AG04450 (cell line): Measurements from ENCODE around the gene LRP8. TPM values are rescaled to one million over a fixed set of nuclear protein-coding genes. Genes with fewer than 3 reads are reported as not detected.

Experiments
- CTCF ChIA-PET: fragments of 300-600, 350-600 bp; formaldehyde crosslinking; extraction: SDS; loops from one replicate; lab custom pipeline; 2022; ENCODE audit warnings: antibody characterized with exemption, inconsistent platforms; lab: Charles Lee
- POLR2A ChIA-PET: fragments of 350-600 bp; formaldehyde crosslinking; extraction: SDS; loops from one replicate; lab custom pipeline; 2021; ENCODE audit warnings: antibody characterized with exemption, inconsistent platforms; lab: Yijun Ruan, JAX
- DNase-seq: peaks from one replicate; pipeline ENCODE4 v3.0.0-alpha.2; 2011; ENCODE audit warnings: low read depth, low spot score
- H3K27ac ChIP-seq: one replicate; pipeline ENCODE4 v1.5.1; 2012; ENCODE audit warnings: low read depth, low read length, control low read depth
- H3K27me3 ChIP-seq: one replicate; pipeline ENCODE4 v1.6.0; 2012; ENCODE audit warnings: low read length; ENCODE audit not compliant: control insufficient read depth, insufficient read depth
- H3K4me3 ChIP-seq: 2 replicates; pipeline ENCODE4 v1.5.1; 2011; ENCODE audit warnings: mild to moderate bottlenecking, low read depth, low read length, control low read depth
- H3K9me3 ChIP-seq: 2 replicates; pipeline ENCODE4 v1.5.1; 2012; ENCODE audit warnings: low read length; ENCODE audit not compliant: control insufficient read depth, insufficient read depth
- polyA plus RNA-seq: library from polyadenylated mRNA; depleted of rRNA; stranded (reverse); fragments of >200 nt; gene quantifications from 2 replicates; pipeline ENCODE4 v1.2.3, GENCODE V29; 2011
- TF ChIP-seq, protein P1 (sequence below): IDR thresholded peaks from 2 replicates; pipeline ENCODE4 v1.5.1; 2011; ENCODE audit warnings: low read depth, low read length, control low read depth, inconsistent platforms

The LRP8 gene
- polyA plus RNA-seq, 1 experiment, result 5.0 TPM

DNA sequence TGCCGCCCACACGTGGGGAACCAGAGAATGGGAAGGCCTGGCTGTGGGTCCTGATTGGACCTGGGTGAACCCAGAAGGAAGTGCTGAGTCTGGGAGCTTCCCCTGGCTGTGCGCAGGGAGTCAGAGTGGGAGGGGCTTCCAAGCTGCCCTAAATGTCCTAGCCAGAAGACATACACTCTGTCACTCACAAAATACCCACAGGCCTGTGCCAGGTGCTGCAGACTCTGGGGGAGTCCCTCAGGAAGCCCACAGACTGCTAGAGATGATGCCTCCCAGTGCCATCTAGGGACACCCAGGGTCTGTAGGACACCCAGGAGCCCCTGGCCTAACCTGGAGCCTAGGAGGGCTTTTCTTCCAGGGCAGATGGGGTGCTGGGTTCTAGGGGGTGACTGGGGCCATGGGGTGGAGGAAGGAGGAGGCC is 33.7 kb upstream of the LRP8 start:
- Histone ChIP-seq H3K4me3 (no peak overlapping the region), H3K9me3 (no peaks in the 10 kb centered on the region; the same call in 1 of the 2 replicates), H3K27ac (no peak overlapping the region), H3K27me3 (peaks cover 38% of the 10 kb centered on the region)
- no peak for DNase-seq
- POLR2A ChIA-PET, result no interaction called here
- TF ChIP-seq, protein P1, sequence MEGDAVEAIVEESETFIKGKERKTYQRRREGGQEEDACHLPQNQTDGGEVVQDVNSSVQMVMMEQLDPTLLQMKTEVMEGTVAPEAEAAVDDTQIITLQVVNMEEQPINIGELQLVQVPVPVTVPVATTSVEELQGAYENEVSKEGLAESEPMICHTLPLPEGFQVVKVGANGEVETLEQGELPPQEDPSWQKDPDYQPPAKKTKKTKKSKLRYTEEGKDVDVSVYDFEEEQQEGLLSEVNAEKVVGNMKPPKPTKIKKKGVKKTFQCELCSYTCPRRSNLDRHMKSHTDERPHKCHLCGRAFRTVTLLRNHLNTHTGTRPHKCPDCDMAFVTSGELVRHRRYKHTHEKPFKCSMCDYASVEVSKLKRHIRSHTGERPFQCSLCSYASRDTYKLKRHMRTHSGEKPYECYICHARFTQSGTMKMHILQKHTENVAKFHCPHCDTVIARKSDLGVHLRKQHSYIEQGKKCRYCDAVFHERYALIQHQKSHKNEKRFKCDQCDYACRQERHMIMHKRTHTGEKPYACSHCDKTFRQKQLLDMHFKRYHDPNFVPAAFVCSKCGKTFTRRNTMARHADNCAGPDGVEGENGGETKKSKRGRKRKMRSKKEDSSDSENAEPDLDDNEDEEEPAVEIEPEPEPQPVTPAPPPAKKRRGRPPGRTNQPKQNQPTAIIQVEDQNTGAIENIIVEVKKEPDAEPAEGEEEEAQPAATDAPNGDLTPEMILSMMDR, result no peak
- CTCF ChIA-PET, result no interaction called here

DNA sequence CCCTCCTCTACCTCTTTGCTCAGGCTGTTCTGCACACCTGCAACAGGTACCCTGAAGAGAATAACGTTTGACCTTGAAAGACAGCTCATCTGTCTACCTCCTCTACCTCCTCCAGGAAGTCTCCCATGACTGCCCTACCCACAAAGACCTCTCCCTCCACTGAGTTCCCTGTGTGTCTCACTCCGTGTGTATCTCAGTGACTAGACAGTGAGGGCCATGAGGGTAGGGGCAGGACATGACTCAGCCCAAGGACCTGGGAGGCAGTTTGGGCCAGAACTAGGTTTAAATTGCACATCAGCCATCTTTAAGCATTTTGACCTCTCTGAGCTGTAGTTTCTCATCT is 32.0 kb upstream of the LRP8 start:
- POLR2A ChIA-PET, result no interaction called here

DNA sequence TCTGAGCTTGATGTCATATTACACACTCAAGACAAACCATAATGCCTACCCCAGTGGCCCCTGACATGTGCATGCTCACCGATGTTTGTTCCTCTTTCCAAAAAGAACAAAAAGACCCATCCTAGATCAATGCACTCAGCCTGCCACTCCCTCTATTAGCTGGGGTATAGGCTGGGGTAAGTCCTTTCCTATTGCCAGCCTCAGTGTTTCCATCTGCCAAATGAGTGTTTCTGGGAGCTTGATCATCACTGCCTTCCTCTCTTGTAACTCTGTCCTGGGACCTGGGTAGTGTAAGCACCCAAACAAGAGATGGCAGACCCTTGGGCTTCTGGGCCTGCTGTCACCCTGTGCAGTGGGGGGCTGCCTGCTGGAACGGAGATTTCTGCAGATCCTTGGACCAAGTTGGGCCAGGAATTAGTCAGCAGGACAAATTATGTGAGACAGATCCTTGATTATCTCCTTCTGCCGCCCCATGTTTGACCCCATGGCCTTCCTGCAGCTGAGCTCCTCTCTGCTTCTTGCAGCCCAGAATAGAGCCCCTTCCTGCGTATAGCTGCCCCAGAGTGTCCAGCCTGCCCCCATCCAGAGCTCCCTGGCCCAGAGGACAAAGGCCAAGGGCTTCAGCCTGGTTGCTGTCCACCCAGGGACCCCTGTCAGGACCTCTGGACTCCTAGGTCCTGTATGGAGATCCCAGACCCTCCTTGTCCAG is 31.5 kb upstream of the LRP8 start:
- POLR2A ChIA-PET, result no interaction called here
- no peaks in the 10 kb centered on the region for H3K9me3 ChIP-seq
- no peak overlapping the region for H3K27ac ChIP-seq
- CTCF ChIA-PET, result interaction anchor here (1.6 kb wide), 1 partner anchor 82 kb away, joined by 3 read pairs; no protein-coding TSS in a partner anchor
- peaks cover 32% of the 10 kb centered on the region for H3K27me3 ChIP-seq
- DNase-seq, result no peak
- TF ChIP-seq, protein P1, result no peak
- no peak overlapping the region for H3K4me3 ChIP-seq

More for the DNA sequence above, 32.0 kb upstream of the LRP8 start:
- H3K9me3 ChIP-seq, result no peaks in the 10 kb centered on the region; the same call in 1 of the 2 replicates
- CTCF ChIA-PET, result no interaction called here
- TF ChIP-seq, protein P1, result no peak
- H3K27ac ChIP-seq, result no peak overlapping the region
- no peak overlapping the region for H3K4me3 ChIP-seq
- no peak for DNase-seq
- H3K27me3 ChIP-seq, result peaks cover 33% of the 10 kb centered on the region

DNA sequence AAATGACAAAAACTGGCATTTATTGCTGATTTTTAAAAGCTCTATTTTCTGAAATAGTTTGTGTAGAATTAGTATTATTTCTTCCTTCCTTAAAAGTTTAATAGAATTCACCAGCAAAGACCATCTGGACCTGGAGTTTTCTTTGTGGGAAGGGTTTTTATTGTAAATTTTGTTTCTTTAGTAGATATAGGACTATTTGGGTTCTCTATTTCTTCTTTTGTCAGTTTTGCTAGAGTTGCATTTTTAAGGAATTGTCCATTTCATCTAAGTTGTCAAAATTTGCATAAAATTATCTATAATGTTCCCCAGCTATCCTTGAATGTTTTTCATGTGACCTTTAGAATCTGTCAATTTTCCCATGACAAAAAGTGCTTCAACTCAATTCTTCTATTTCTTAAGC is 28.8 kb upstream of the LRP8 start:
- TF ChIP-seq, protein P1, result no peak
- Histone ChIP-seq H3K27ac (no peak overlapping the region), H3K9me3 (no peaks in the 10 kb centered on the region), H3K27me3 (peaks cover 15% of the 10 kb centered on the region), H3K4me3 (no peak overlapping the region)
- ChIA-PET CTCF (no interaction called here), POLR2A (no interaction called here)
- no peak for DNase-seq

DNA sequence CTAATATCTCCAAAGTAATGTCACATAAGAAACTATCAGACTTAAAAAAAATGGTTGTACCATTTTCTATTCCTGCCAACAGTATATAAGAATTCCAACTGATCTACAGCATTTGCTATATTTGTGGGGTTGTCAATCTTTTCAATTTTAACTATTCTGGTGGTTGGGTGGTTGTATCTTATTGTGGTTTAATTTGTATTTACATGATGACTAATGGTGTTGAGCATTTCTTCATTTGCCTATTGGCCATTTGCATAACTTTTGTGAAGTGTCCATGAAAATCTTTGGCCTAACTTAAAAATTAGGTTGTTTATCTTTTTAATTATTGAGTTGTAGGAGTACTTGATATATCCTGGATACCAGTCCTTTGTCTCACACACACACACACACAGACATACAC is 26.2 kb upstream of the LRP8 start:
- TF ChIP-seq, protein P1, result no peak
- no peak overlapping the region for H3K4me3 ChIP-seq
- no peak for DNase-seq
- ChIA-PET POLR2A (no interaction called here), CTCF (no interaction called here)
- H3K27me3 ChIP-seq, result peaks cover 7% of the 10 kb centered on the region
- H3K9me3 ChIP-seq, result no peaks in the 10 kb centered on the region
- H3K27ac ChIP-seq, result no peak overlapping the region
